ENCODE data around the gene GNB1L.

GNB1L gene

DNA sequence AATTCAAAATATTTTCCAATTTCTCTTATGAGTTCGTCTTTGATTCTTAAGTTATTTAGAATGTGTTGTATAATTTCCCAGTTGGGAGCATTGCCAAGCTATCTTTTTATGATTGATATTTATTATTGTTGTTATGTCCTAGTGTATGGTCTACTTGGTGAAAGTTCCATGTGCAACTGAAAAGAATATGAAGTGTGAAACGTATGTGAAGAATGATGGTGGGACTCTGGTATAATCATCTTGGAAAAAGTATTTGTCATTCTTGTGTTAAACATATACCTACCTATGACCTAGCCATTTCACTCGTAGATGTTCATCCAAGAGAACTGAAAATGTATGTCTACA lies 12.0 kb upstream of the GNB1L start:
- no peak for DNase-seq (ENCODE audit: extremely low read depth in 1 of 2, low read depth in 1 of 2)

DNA sequence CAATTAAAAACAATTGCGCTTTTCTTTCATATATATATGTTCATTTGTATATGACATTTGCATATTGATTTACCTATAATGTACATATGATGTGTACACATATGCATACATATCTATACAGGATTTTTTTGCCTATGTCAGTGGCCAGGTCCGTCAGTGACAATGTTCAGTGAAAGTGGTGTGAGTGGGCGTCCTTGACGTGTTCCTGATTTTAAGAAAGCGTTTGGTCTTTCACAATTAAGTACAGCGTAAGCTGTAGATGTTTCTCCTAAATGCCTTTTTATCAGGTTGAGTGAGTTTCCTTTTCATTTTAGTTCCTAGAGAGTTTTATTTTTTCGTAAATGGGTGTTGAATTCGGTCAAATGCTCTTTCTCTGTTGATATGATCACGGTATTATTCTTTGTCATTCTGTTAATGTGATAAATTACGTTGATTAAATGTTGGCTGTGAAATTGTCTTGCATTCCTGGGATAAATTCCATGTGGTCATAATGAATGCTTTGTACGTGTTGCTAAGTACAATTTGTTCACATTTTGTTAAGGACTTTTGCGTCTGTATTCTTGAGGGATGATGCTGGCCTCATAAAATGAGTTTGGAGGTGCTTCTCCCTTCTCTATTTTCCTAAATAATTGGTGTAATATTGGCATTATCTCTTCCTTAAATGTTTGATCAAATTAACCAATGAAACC lies 10.6 kb upstream of the GNB1L start:
- DNase-seq (ENCODE audit: extremely low read depth in 1 of 2, low read depth in 1 of 2), result no peak

DNA sequence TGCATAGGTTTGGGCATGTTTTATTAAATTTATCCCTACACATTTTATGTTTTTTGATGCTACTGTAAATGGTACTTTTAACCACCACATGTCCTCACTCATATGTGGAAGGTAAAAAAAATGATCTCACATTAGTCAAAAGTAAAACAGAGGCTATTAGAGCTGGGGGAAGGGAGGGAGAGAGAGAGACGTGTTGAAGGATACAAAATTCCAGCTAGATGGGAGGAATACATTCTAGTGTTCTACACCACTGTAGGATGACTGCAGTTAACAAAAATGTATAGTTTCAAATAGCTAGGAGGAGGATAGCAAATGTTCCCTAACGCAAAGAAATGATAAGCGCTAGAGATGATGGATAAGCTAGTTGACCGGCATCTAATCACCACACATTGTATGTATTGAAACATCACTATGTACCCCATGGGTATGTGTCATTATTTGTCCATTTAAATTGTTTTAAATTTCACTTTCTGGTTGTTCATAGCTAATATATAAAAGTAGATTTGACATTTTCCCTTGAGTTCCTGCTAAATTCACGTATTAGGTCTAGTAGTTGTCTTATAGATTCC lies 9.9 kb upstream of the GNB1L start:
- no peak for DNase-seq (ENCODE audit: extremely low read depth in 1 of 2, low read depth in 1 of 2)

DNA sequence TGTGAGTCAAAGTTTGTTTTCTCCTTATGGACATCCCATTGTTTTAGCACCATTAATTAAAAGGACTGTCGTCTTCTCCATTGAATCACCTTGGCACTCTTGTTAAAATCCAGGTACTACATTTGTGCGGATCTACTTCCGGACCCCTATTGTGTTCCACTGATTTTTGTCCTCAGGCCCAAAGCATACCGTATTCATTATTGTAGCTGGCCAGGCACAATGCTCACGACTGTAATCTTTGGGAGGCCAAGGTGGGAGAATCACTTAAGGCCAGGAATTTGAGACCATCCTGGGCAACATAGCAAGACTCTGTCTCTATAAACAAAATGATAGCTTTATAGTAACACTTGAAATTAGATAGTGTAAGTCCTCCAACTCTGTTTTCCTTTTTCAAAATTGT lies 8.9 kb upstream of the GNB1L start:
- no peak for DNase-seq (ENCODE audit: extremely low read depth in 1 of 2, low read depth in 1 of 2)

DNA sequence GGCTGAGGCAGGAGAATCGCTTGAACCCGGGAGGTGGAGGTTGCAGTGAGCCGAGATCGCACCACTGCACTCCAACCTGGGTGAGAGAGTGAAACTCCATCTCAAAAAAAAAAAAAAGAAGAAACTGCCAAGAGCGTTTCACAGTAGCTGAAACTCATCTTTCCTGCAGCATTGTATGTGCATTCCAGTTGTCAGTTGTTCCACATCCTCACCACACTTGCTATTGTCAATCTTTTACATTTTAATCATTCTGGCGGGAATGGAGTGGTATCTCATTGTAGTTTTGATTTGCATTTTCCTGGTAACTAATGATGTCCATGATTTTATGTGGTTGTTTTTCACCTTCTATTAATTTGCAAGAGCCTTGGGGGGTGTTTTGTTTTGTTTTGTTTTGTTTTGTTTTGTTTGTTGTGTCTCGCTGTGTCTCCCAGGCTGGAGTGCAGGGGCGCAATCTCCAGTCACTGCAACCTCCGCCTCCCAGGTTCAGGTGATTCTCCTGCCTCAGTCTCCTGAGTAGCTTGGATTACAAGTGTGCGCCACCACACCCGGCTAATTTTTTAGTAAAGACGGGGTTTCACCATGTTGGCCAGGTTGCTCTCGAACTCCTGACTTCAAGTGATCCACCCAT lies 8.1 kb upstream of the GNB1L start:
- no peak for DNase-seq (ENCODE audit: extremely low read depth in 1 of 2, low read depth in 1 of 2)

DNA sequence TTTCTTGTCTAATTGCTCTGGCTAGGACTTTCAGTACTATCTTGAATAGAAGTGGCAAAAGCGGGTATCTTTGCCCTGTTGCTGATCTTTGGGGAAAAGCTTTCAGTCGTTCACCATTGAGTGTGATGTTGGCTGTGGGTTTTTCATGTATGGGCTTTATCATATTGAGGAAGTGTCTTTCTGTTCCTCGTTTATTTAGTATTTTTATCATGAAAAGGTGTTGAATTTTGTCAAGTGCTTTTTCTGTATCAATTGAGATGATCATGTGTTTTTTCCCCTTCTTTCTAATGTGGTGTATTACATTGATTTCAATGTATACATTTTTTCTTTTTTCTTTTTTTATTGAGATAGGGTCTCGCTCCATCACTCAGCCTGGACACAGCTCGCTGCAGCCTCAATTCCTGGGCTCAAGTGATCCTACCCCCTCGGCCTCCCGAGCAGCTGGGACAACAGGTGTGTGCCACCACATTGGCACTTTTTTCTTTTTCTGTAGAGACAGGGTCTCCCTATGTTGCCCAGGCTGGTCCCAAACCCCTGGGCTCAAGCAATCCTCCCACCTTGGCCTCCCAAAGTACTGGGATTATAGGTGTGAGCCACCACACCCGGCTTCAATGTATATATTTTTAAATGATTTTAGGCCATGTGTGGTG lies 5.3 kb upstream of the GNB1L start:
- no peak for DNase-seq (ENCODE audit: extremely low read depth in 1 of 2, low read depth in 1 of 2)

DNA sequence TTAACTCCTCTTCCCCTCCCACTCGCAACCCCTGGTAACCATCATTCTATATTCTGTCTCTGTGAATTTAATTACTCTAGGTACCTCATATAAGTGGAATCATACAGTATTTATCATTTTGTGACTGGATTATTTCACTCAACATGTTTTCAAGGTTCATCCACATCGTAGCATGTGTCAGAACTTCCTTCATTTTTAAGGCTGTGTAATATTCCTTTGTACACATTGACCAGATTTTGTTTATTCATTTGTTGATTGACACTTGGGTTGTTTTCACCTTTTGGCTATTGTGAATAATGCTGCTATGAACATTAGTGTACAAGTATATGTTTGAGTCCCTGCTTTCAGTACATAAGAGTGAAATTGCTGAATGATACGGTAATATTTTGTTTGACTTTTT lies 2.7 kb upstream of the GNB1L start:
- DNase-seq (ENCODE audit: extremely low read depth in 1 of 2, low read depth in 1 of 2), result no peak

DNA sequence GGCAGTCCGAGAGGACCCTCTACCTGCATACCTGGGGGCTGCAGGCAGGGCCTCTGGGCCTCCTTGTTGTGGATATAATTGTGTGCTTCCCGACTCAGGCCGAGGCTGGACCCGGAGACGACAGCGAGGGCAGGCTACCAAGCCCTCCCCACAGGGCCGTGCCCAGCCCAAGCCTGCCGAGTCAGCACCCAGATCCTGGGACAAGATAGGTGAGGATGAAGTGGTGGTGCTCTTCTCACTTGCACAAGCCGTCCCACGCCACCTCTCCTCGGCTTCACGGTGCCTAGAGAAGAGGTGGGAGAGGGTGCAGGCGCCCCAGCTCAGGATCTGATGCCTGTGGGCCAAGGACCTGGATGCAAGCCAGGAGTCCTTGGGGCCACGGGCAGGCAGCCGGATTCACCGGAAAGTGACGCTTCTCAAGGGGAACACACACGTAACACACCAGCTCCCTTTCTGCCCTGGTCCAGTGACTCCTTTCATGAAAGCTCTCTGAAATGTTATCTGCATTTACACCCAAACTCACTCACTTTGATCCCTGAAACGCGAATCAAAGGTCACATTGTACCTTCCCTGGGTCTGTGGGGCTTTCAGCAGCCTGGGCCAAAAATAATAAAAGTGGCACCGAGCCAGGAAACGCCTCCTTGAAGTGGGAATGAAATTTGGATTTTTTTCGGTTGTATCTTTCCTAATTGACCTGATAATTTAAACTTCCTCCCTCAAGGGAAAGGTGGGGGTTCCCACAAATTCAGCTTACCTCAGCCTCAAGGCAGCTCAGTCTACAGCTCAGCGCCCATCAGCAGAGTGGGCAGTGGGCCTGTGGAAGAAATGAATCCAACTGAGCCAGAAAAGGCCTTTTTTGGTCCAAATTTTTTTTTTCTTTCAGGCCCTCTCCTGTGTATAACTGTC lies 1.1 kb upstream of the GNB1L start:
- DNase-seq (ENCODE audit: extremely low read depth in 1 of 2, low read depth in 1 of 2), result no peak

DNA sequence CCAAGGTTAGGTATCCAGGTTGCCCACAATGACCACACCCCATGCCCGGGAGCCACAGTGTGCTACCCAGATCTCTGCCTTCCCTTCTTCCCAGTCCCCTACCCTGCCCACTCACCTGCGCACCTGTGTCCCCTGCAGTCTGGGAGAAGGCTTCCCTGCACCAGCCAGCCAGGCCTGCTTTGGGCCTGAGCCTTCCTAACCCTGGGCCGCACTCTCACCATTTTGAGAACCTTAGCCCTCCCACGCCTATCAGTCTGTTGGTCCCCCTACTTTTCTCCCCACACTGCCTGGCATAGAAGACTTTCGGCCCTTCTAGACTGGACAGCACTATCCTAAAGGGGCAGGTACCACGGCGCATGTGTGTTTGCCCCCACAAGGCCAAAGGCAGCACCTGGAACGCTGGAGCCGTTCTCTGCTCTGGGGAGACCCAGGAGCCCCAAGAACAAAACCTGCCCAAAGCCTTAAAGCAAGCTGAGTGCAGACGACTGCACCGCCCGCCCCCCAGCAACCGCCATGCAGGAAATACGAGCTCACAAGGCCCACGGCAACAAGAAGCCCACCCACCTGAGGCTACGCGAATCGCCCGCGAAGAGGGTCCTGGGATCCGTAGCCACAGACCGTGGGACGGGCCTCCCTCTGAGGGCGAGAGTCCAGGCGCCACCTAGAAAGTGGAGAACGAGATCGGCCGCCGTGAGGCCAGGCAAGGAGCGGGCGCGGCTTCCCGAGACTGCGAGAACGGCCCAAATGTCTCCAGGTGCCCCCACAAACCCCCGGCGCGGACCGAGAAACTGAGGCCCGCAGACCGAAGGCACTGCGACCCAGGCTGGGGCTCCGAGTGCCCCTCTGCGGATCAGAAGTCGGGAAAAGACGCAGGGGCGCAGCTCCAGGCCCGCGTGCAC lies 546 bp downstream of the GNB1L start:
- DNase-seq (ENCODE audit: extremely low read depth in 1 of 2, low read depth in 1 of 2), result no peak

DNA sequence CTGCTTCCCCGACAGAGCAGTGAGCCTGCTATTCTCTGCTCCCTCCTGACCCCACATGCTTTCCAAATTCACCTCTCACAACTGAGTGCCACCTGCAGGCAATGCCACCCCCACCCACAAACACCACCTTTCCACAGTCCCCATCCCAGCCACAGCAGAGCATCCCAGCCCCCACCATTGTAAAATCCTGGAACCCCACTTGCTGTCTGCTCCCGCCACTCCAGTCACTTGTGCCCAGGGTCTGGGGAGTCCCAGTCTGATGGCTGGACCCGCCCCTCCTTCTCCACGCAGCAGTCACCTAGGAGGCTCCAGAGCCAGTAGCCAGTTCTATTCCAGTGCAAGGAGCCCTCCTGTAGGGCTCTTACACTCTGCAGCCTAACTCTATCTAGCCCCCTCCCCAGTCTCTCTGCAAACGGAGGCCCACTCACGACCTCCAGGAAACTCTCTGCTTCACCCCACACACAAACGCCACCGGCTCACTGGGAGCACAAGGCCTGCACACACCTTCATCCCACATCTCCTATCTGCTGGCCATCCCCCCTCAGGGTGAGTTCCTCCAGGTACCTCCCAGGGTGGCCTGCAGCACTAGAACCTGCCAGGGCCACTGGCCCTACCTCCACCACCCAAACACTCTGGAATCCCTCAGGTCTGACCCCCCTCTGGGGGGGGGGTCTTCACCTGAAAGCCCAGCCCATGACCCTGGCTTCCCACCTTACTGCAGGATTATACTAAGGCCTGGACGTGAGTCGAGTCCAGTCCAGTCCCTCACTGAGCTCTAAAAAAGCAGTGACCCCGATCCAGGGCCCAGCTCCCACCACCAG lies 1.4 kb downstream of the GNB1L start:
- DNase-seq (ENCODE audit: extremely low read depth in 1 of 2, low read depth in 1 of 2), result no peak

DNA sequence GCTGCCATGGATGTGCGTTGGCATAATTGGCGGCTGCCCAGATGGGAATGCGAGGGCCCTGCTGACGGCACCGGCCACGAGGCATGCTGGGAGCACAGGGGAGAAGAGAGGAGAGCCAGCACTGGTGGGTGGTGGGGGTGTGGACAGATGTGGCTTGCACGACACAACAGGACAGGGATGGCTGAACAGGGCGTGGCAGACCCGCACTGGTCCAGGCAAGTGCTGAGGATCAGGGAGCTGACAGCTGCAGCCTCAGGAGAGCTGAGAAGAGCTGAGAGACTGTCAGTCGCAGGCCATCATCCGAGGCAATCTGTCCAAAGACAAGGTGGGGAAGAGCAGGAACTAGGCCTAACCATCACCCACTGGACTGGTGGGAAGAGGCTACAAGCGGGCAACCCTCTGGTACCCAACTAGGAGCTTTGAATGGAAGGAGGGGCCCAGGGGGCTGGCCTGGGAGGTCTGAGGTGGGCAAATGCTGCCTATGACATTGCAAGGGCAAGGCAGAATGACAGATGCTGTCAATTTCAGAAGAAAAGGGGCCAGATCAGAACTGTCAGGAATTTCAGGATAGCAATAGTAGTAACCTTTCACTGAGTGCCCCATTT lies 2.4 kb downstream of the GNB1L start:
- DNase-seq (ENCODE audit: extremely low read depth in 1 of 2, low read depth in 1 of 2), result no peak

DNA sequence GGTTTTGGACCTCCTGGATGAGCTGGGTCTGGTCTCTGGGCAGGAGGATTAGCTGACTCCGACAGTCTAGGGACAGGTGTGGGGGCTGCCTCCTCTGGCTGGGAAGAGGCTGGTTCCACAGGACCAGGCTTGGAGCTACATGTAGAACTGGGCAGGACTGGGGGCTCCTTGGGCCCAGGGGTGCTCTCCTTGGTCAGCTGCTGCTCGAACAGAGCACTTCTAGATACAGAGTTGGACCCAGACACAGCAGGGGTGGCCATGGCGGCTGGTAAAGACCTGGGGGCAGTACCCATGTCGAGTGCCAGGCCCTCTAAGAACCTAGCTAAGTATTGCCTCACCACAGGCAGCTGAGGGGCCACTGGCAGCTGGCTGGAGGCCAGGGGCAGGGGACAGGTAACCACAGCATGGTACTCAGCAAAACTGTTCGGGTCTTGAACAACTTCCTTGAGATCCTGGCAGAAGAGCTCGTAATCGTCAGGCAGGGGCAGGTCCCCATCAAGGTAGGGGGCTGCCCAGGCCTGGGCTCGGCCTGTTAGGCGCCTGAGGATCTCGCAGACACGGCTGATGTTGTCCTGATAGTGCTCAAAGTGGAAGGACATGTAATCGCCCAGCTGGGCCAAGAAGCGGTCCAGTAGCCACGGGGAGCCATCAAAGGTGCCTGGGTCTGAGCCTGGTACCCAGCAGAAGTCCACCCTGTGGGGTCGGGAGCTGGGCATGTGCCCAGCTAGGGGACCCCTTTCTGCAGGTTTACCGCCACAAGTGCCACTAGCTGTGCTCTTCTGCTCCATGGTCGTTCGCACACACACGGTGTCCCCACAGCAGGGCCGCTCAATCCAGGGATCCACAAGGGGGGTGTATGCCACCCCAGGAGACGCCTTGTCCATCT lies 3.1 kb downstream of the GNB1L start:
- DNase-seq (ENCODE audit: extremely low read depth in 1 of 2, low read depth in 1 of 2), result no peak

DNA sequence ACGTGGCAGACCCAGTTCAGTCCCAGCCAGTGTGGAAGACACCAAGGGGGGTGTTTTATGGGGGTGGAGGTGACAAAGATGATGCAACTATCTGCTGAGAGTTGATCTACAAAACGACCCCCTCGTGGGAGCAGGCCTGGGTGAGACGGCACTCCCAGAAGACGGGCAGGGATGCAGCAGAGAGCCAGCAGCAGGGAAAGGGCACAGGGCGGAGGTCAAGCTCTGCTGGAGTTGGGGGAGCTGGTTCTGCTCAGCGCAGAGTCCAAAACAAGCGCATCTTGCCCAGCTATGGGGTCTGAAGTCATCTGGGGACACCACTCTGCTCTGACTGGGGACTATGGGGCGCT lies 3.9 kb downstream of the GNB1L start:
- no peak for DNase-seq (ENCODE audit: extremely low read depth in 1 of 2, low read depth in 1 of 2)

DNA sequence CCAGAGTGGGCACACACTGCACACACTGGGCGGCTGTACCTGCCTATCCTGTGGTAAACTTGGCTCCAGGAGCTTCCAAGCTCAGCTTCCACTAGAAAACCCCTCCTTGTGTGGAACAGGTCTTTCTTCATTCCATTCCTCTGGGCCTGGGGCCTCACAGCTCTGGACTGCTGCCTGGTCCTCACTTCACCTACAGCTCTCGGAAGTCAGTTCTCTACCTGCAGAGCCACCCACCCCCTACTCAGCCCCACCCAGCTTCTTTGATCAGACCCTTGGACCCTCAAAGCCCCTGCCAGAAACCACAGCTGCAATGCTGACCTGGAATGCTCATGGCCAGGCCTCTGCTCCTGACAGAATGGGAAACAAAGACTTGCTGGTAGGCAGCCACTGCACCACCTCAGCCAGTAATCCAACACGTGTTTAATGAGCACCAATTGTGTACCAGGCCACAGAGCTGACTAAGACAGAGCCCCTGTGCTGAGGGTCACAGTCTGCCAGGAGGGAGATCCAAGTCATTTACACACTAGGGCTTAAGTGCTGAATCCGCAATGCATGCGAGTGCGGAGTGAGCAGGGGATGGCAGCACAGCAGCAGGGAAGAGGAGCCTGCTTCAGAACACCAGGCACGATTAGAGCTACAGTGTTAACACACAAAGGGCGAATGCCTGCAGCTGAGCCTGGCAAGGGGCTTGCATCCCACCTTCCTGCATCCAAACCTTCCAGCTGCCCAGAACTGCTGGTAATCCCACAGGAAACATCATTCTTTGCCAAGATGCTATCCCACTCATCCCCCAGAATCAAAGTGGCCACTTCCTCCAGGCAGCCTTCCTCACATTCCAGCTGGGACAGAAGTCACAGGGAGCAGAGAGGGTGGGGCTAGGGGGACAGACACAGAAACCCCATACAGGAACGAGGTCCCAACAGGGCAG lies 4.6 kb downstream of the GNB1L start:
- no peak for DNase-seq (ENCODE audit: extremely low read depth in 1 of 2, low read depth in 1 of 2)

DNA sequence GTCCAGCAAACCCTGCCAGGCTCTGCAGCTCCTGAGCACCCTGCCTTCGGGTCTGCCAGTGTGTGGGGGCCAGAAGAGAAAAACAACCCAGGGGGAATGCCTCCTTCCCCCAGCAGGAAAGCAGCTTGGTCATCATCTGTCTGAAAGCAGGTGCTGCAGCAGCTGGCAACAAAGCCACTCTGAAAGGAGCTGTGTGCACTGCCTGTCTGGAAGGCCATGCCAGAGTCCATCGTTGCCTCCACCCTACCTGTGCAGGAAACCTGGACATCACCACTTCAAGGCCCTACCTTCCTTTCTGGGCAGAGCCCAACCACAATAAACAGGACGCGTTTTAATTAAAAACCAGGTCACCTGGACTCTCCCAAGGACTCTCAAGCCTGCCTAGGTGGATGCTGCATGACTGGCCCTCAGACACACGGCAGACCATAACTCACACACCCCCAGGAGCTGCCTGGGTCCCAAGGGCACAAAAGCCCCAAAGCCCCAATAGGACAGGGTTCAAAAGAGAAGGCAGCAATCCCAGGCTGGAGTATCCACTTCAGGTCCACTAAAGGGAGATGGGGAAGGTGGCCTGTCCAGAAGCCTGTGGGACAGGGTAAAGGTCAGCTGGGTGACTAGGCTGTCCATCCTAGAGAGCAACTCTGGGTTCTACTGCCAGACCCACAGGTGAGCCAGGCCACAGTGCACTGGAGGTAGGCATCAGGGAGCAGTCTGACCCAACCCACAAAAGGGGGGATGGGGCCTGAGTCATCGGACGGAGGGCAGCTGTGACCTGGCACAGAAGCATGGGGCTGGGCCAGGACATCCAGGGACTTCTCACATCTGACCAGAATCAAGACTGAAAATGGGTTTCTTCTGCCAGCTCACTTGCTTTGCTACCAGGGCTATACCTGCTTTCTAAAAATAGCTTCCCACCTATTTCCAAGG lies 6.1 kb downstream of the GNB1L start:
- no peak for DNase-seq (ENCODE audit: extremely low read depth in 1 of 2, low read depth in 1 of 2)

DNA sequence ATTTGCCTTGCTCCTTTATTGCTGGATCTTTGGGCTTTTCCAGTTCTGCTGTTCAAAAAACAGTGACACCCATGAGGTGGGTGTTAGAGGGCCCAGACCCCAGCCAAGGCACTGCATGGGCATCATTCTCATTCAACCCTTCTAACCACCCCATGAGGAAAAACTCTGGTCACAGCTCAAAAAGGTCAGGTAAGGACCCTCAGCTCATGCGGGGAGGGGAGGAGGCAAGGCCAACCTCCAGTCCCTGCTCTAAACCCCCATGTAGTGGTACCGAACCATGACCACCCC lies 7.4 kb downstream of the GNB1L start:
- DNase-seq (ENCODE audit: extremely low read depth in 1 of 2, low read depth in 1 of 2), result no peak

All from activated CD8-positive, alpha-beta memory T cell treated with anti-CD3 and anti-CD28 coated beads for 1 hour (primary cell).